Mononuclear cell (primary cell): ENCODE results near the gene TK1. TPM values are rescaled to one million over a fixed set of nuclear protein-coding genes. Genes with fewer than 3 reads are reported as not detected.
A peak's percentile ranks its signal among the peaks of the same experiment; 100 is the strongest.

ENCODE experiments used
- H3K27me3 ChIP-seq: 2 replicates; pipeline ENCODE4 v1.6.0; 2011; ENCODE audit warnings: low read length, control low read depth; ENCODE audit not compliant: insufficient read depth
- H3K4me1 ChIP-seq: 2 replicates; pipeline ENCODE4 v1.5.1; 2011; ENCODE audit warnings: mild to moderate bottlenecking, low read length, control low read depth; ENCODE audit not compliant: insufficient read depth
- H3K4me3 ChIP-seq: 2 replicates; pipeline ENCODE4 v1.5.1; 2011; ENCODE audit warnings: mild to moderate bottlenecking, low read length, moderate library complexity
- H3K9me3 ChIP-seq: 2 replicates; pipeline ENCODE4 v1.5.1; 2011; ENCODE audit warnings: low read depth, mild to moderate bottlenecking, control low read depth, low read length
- total RNA-seq: library from RNA; depleted of rRNA; stranded (reverse); fragments of >200 nt; gene quantifications from one replicate; pipeline ENCODE4 v1.2.3, GENCODE V29; 2012

TK1 gene
- total RNA-seq, 1 donor, result 0.94 TPM

- H3K4me1 ChIP-seq, result peaks cover 10% of the 10 kb centered on the region
- no peak overlapping the region for H3K4me3 ChIP-seq
- peaks cover 14% of the 10 kb centered on the region for H3K27me3 ChIP-seq
- no peaks in the 10 kb centered on the region for H3K9me3 ChIP-seq
These were observed 39.4 kb upstream of the TK1 start for GRCh38 chr17:78226055-78226758.

GRCh38 chr17:78225088-78225865, 38.4 kb upstream of the TK1 start:
- Histone ChIP-seq H3K27me3 (peaks cover 5% of the 10 kb centered on the region), H3K4me1 (peaks cover 10% of the 10 kb centered on the region), H3K4me3 (no peak overlapping the region), H3K9me3 (no peaks in the 10 kb centered on the region)

- peaks cover 10% of the 10 kb centered on the region for H3K4me1 ChIP-seq
- no peak overlapping the region for H3K4me3 ChIP-seq
- H3K27me3 ChIP-seq, result peaks cover 4% of the 10 kb centered on the region
- no peaks in the 10 kb centered on the region for H3K9me3 ChIP-seq
These were observed 37.6 kb upstream of the TK1 start for GRCh38 chr17:78224231-78225087.

GRCh38 chr17:78223765-78224164, 36.9 kb upstream of the TK1 start:
- Histone ChIP-seq H3K27me3 (peaks cover 4% of the 10 kb centered on the region), H3K4me3 (no peak overlapping the region), H3K9me3 (no peaks in the 10 kb centered on the region), H3K4me1 (peaks cover 10% of the 10 kb centered on the region)

- Histone ChIP-seq H3K4me1 (peaks cover 10% of the 10 kb centered on the region), H3K9me3 (no peaks in the 10 kb centered on the region), H3K4me3 (no peak overlapping the region), H3K27me3 (peaks cover 4% of the 10 kb centered on the region)
These were observed 36.2 kb upstream of the TK1 start for GRCh38 chr17:78223061-78223460.

GRCh38 chr17:78219396-78220150, 32.7 kb upstream of the TK1 start:
- Histone ChIP-seq H3K9me3 (no peaks in the 10 kb centered on the region), H3K4me3 (no peak overlapping the region), H3K27me3 (no peaks in the 10 kb centered on the region), H3K4me1 (peaks cover 4% of the 10 kb centered on the region)

- no peaks in the 10 kb centered on the region for H3K9me3 ChIP-seq
- no peaks in the 10 kb centered on the region for H3K27me3 ChIP-seq
- H3K4me1 ChIP-seq, result peaks cover 8% of the 10 kb centered on the region
- peak overlapping the region; percentile 35 for H3K4me3 ChIP-seq
These were observed 27.8 kb upstream of the TK1 start for GRCh38 chr17:78214706-78215061.

GRCh38 chr17:78214016-78214705, 27.3 kb upstream of the TK1 start, which contains the start of gene BIRC5:
TSS of gene BIRC5 (plus strand) at chr17:78214253. CDS start at chr17:78214317, 64 bp downstream.
- H3K9me3 ChIP-seq, result no peaks in the 10 kb centered on the region
- peak within 1 kb of the TSS; percentile 35 for H3K4me3 ChIP-seq
- no peaks in the 10 kb centered on the region for H3K27me3 ChIP-seq
- H3K4me1 ChIP-seq, result peaks cover 8% of the 10 kb centered on the region

GRCh38 chr17:78211032-78211431, 24.2 kb upstream of the TK1 start:
- H3K27me3 ChIP-seq, result no peaks in the 10 kb centered on the region
- peaks cover 8% of the 10 kb centered on the region for H3K4me1 ChIP-seq
- no peaks in the 10 kb centered on the region for H3K9me3 ChIP-seq
- H3K4me3 ChIP-seq, result no peak overlapping the region

- H3K27me3 ChIP-seq, result no peaks in the 10 kb centered on the region
- peaks cover 8% of the 10 kb centered on the region for H3K4me1 ChIP-seq
- no peak overlapping the region for H3K4me3 ChIP-seq
- no peaks in the 10 kb centered on the region for H3K9me3 ChIP-seq
These were observed 23.3 kb upstream of the TK1 start for GRCh38 chr17:78210111-78210510.

- no peak overlapping the region for H3K4me3 ChIP-seq
- H3K4me1 ChIP-seq, result no peaks in the 10 kb centered on the region
- no peaks in the 10 kb centered on the region for H3K9me3 ChIP-seq
- H3K27me3 ChIP-seq, result no peaks in the 10 kb centered on the region
These were observed 21.6 kb upstream of the TK1 start for GRCh38 chr17:78208486-78208885.

- no peaks in the 10 kb centered on the region for H3K9me3 ChIP-seq
- no peak overlapping the region for H3K4me3 ChIP-seq
- no peaks in the 10 kb centered on the region for H3K27me3 ChIP-seq
- H3K4me1 ChIP-seq, result no peaks in the 10 kb centered on the region
These were observed 19.4 kb upstream of the TK1 start for GRCh38 chr17:78206298-78206697.

- Histone ChIP-seq H3K27me3 (no peaks in the 10 kb centered on the region), H3K4me1 (no peaks in the 10 kb centered on the region), H3K9me3 (no peaks in the 10 kb centered on the region), H3K4me3 (no peak overlapping the region)
These were observed 18.4 kb upstream of the TK1 start for GRCh38 chr17:78205124-78205775.
